K562 (cell line): ENCODE data around the gene ZNF454. TPM values are rescaled to one million over a fixed set of nuclear protein-coding genes. Genes with fewer than 3 reads are reported as not detected.

Source experiments
- ATAC-seq: fragments of 200-7000 bp; cut with Tn5 transposase; 3 replicates; pipeline ENCODE4 v1.9.1; 2020; ENCODE audit warnings: moderate library complexity
- BruUV-seq: library from RNA; stranded (reverse); fragments of 400-500 nt; replicated peaks from 2 replicates; lab custom pipeline; 2021; lab: Mats Ljungman, UMichigan
- CTCF ChIA-PET: fragments of 300-600 bp; formaldehyde crosslinking; extraction: SDS; loops from one replicate; lab custom pipeline; 2021; ENCODE audit warnings: low intra/inter-chr PET ratio; lab: Yijun Ruan, JAX
- POLR2A ChIA-PET: fragments of 300-600, 350-650 bp; sonication (Branson Sonifier 250); formaldehyde crosslinking; extraction: SDS; loops from one replicate; lab custom pipeline; 2021; ENCODE audit warnings: antibody characterized with exemption, inconsistent platforms; lab: Yijun Ruan, JAX
- DNase-seq, 4 experiments: peaks; one replicate each; pipeline versions ENCODE4 v3.0.0 to v3.0.0-alpha.2; 2011 to 2018; ENCODE audit warnings: low spot score in 3 of 4, mixed read lengths in 3 of 4; ENCODE audit errors: extremely low read depth in 1 of 4
- FAIRE-seq: peaks from 2 replicates; lab custom pipeline; 2011; peaks lifted over from hg19 to GRCh38; lab: Jason Lieb, UNC
- H2AFZ ChIP-seq: 2 replicates; pipeline ENCODE4 v1.6.0; 2011; ENCODE audit warnings: low read depth, low read length, control low read depth, inconsistent platforms
- H3K27ac ChIP-seq: fragments of 200-600 bp; 3 replicates; pipeline ENCODE4 v1.8.0; 2011; ENCODE audit warnings: low read depth, mild to moderate bottlenecking, control low read depth, inconsistent platforms, low read length, moderate library complexity, mixed read lengths; ENCODE audit errors: extremely low read depth
- H3K27me3 ChIP-seq, 2 experiments: fragments of 300-600 bp in 1 of 2; 2 replicates in 1 of 2; 3 replicates in 1 of 2; pipeline versions ENCODE4 v1.6.0 to v1.8.0; 2011; ENCODE audit warnings: inconsistent platforms in 2 of 2, low read length in 2 of 2, mild to moderate bottlenecking in 1 of 2, mixed read lengths in 1 of 2, moderate library complexity in 1 of 2; ENCODE audit not compliant: control insufficient read depth in 2 of 2, insufficient read depth in 2 of 2
- H3K36me3 ChIP-seq: fragments of 300-600 bp; 3 replicates; pipeline ENCODE4 v1.8.0; 2011; ENCODE audit warnings: mild to moderate bottlenecking, low read length, inconsistent platforms; ENCODE audit not compliant: control insufficient read depth, insufficient read depth
- H3K4me1 ChIP-seq, 2 experiments: fragments of 200-600 bp in 1 of 2; replicated peaks in 1 of 2; 2 replicates in 1 of 2; 3 replicates in 1 of 2; pipeline versions ENCODE4 v1.5.1 to v1.8.0; 2011; ENCODE audit warnings: inconsistent platforms in 2 of 2, low read length in 2 of 2, mild to moderate bottlenecking in 1 of 2, mixed read lengths in 1 of 2, moderate library complexity in 1 of 2; ENCODE audit not compliant: control insufficient read depth in 2 of 2, insufficient read depth in 2 of 2
- H3K4me2 ChIP-seq: 2 replicates; pipeline ENCODE4 v1.6.1; 2011; ENCODE audit warnings: low read length, control low read depth, inconsistent platforms, mixed read lengths; ENCODE audit not compliant: insufficient read depth
- H3K4me3 ChIP-seq: fragments of 200-600 bp; sonication (generic), shearing (Covaris generic); 2 replicates; pipeline ENCODE4 v1.5.1; 2016; ENCODE audit warnings: control low read depth, inconsistent platforms
- H3K79me2 ChIP-seq: fragments of 200-600 bp; 3 replicates; pipeline ENCODE4 v1.8.0; 2011; ENCODE audit warnings: low read length, inconsistent platforms; ENCODE audit not compliant: control insufficient read depth, insufficient read depth
- H3K9ac ChIP-seq, 2 experiments: 2 replicates each; pipeline versions ENCODE4 v1.6.0 to v1.6.1; 2011; ENCODE audit warnings: low read depth in 2 of 2, low read length in 2 of 2, control low read depth in 1 of 2, inconsistent platforms in 1 of 2, mild to moderate bottlenecking in 1 of 2, mixed read lengths in 1 of 2; ENCODE audit not compliant: insufficient read depth in 1 of 2
- H3K9me1 ChIP-seq: one replicate; pipeline ENCODE4 v1.6.0; 2011; ENCODE audit warnings: inconsistent platforms, mild to moderate bottlenecking, low read length, moderate library complexity; ENCODE audit not compliant: control insufficient read depth, insufficient read depth
- H3K9me3 ChIP-seq: replicated peaks from 2 replicates; pipeline ENCODE4 v1.5.1; 2011; ENCODE audit warnings: low read depth, low read length, inconsistent platforms; ENCODE audit not compliant: control insufficient read depth, insufficient read depth
- H4K20me1 ChIP-seq: replicated peaks from 2 replicates; pipeline ENCODE4 v1.6.1; 2011; ENCODE audit warnings: low read length, inconsistent platforms, mixed read lengths; ENCODE audit not compliant: control insufficient read depth, insufficient read depth
- CTCF ChIP-seq, 3 experiments: IDR thresholded peaks in 2 of 3; conservative IDR thresholded peaks in 1 of 3; 2 replicates each; pipeline ENCODE4 v1.5.1; 2011 to 2012; ENCODE audit warnings: low read length in 3 of 3, mild to moderate bottlenecking in 3 of 3, control low read depth in 2 of 3, improper control_type of control experiment in 1 of 3, inconsistent platforms in 1 of 3, low read depth in 1 of 3, mixed read lengths in 1 of 3, moderate library complexity in 1 of 3; ENCODE audit not compliant: insufficient read depth in 2 of 3
- NFIC ChIP-seq: fragments of 450-650 bp; IDR thresholded peaks from 2 replicates; pipeline ENCODE4 v1.6.1; 2017; ENCODE audit warnings: mild to moderate bottlenecking, inconsistent platforms
- WGBS: fragments of 100-300 bp; shearing (Covaris generic); methylation state at CpG from one replicate; pipeline ENCODE4 v1.1.6; 2016; ENCODE audit warnings: low coverage, mixed read lengths; ENCODE audit not compliant: insufficient coverage; ENCODE audit errors: missing lambda C conversion rate; 5-methylcytosine and 5-hydroxymethylcytosine counted together
- in situ Hi-C: fragments of 300-500 bp; cut with MboI; formaldehyde crosslinking; loops from 4 replicates; pipeline ENCODE4 v1.15.0; 2018; ENCODE audit warnings: inconsistent platforms, mixed read lengths
- intact Hi-C: fragments of 100-400 bp; cut with micrococcal nuclease; formaldehyde crosslinking; loops from 2 replicates; pipeline ENCODE4 v1.14.2; 2022
- polyA plus RNA-seq, 8 experiments: library from polyadenylated mRNA; depleted of rRNA in 4 of 8; stranded (reverse) in 5 of 8; unstranded in 3 of 8; fragments of >200 nt; fragmentation: Nextera tagmentation in 2 of 8; fragmentation: Illumina TruSeq in 1 of 8; extraction: Ambion mirVana in 2 of 8; extraction: Trizol in 1 of 8; gene quantifications; 2 replicates each; pipeline versions ENCODE4 v1.2.1 to v1.2.3, GENCODE V29; 2011 to 2014; ENCODE audit warnings: inconsistent platforms in 1 of 8, missing spikeins in 1 of 8
- total RNA-seq, 7 experiments: library from RNA; depleted of rRNA in 6 of 7; stranded (reverse); fragments of >200 nt in 6 of 7; fragmentation: Illumina TruSeq in 2 of 7; extraction: Trizol in 2 of 7; gene quantifications; 2 replicates each; pipeline versions ENCODE4 v1.2.1 to v1.2.3, GENCODE V29; 2011 to 2021; ENCODE audit warnings: low replicate concordance in 1 of 7

The ZNF454 gene
- total and polyA plus RNA-seq, 9 of the 15 experiments (the other 6 are each of a cell fraction or from before 2014, with no cell fraction given), result not detected

GRCh38 chr5:178986326-178986960, 45.4 kb downstream of the ZNF454 start:
- DNase-seq (no peak), FAIRE-seq (no peak), ATAC-seq (no peak)
- H3K9me3 ChIP-seq, result no peaks in the 10 kb centered on the region
- H3K9me1 ChIP-seq, result no peaks in the 10 kb centered on the region
- intact Hi-C loops, result no loop called here
- H3K27ac ChIP-seq, result no peak overlapping the region
- H3K4me3 ChIP-seq, result no peak overlapping the region
- H2AFZ ChIP-seq, result no peak overlapping the region
- in situ Hi-C loops, result no loop called here
- POLR2A ChIA-PET, result no interaction called here
- no peaks in the 10 kb centered on the region for H3K79me2 ChIP-seq
- H3K4me1 ChIP-seq, result no peaks in the 10 kb centered on the region; a peak in 1 of 5 replicates
- CTCF ChIA-PET, result no interaction called here
- no peak overlapping the region for H3K4me2 ChIP-seq
- H3K27me3 ChIP-seq, result peaks cover 0 to 40% of the 10 kb centered on the region in 2 experiments; a peak in 2 of 5 replicates
- no peaks in the 10 kb centered on the region for H4K20me1 ChIP-seq
- BruUV-seq, result no TSS peak
- WGBS, result 24% methylated on average over 25 of the region's 43 CpGs
- no peak overlapping the region for H3K9ac ChIP-seq
- no peaks in the 10 kb centered on the region for H3K36me3 ChIP-seq
- TF ChIP-seq NFIC, result no peak
- TF ChIP-seq CTCF (IDR thresholded peaks at IDR 0.05 in 2 of 3, conservative IDR thresholded peaks at IDR 0.05 in 1 of 3; ENCODE audit: insufficient read depth in 2 of 3, low read depth in 1 of 3, low read length in 3 of 3), result 0 out of 6 replicates have a peak, but pooled peaks of 1 of the 3 experiments have one; percentile 7
